Measurements from ENCODE around the gene FABP1. TPM values are rescaled to one million over a fixed set of nuclear protein-coding genes. Genes with fewer than 3 reads are reported as not detected.

Gene FABP1
- total RNA-seq, 2 donors from 2014 or later = not detected

GRCh38 chr2:88115825-88116518 lies 11.9 kb downstream of the FABP1 start:
- DNase-seq (ENCODE audit: low spot score) (no peak), ATAC-seq (ENCODE audit: insufficient number of reproducible peaks, low FRiP score, low read depth) (no peak)
- TF ChIP-seq, protein P1, sequence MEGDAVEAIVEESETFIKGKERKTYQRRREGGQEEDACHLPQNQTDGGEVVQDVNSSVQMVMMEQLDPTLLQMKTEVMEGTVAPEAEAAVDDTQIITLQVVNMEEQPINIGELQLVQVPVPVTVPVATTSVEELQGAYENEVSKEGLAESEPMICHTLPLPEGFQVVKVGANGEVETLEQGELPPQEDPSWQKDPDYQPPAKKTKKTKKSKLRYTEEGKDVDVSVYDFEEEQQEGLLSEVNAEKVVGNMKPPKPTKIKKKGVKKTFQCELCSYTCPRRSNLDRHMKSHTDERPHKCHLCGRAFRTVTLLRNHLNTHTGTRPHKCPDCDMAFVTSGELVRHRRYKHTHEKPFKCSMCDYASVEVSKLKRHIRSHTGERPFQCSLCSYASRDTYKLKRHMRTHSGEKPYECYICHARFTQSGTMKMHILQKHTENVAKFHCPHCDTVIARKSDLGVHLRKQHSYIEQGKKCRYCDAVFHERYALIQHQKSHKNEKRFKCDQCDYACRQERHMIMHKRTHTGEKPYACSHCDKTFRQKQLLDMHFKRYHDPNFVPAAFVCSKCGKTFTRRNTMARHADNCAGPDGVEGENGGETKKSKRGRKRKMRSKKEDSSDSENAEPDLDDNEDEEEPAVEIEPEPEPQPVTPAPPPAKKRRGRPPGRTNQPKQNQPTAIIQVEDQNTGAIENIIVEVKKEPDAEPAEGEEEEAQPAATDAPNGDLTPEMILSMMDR (IDR thresholded peaks at IDR 0.05) = no peak
- Histone ChIP-seq H3K4me1 (ENCODE audit: control insufficient read depth in 1 of 2, low read depth in 2 of 2) (no peaks in the 10 kb centered on the region), H3K27ac (no peak overlapping the region), H3K36me3 (no peaks in the 10 kb centered on the region), H3K4me3 (no peak overlapping the region), H3K9me3 (no peaks in the 10 kb centered on the region), H3K27me3 (replicated peaks; ENCODE audit: insufficient read depth) (no peaks in the 10 kb centered on the region)

GRCh38 chr2:88114889-88115288 lies 13.0 kb downstream of the FABP1 start:
- TF ChIP-seq, protein P1 (IDR thresholded peaks at IDR 0.05) = no peak
- no peak for DNase-seq (ENCODE audit: low spot score)
- Histone ChIP-seq H3K9me3 (no peaks in the 10 kb centered on the region), H3K36me3 (no peaks in the 10 kb centered on the region), H3K4me1 (ENCODE audit: control insufficient read depth in 1 of 2, low read depth in 2 of 2) (no peaks in the 10 kb centered on the region), H3K27me3 (replicated peaks; ENCODE audit: insufficient read depth) (no peaks in the 10 kb centered on the region), H3K4me3 (no peak overlapping the region), H3K27ac (no peak overlapping the region)
- no peak for ATAC-seq (ENCODE audit: insufficient number of reproducible peaks, low FRiP score, low read depth)

DNA sequence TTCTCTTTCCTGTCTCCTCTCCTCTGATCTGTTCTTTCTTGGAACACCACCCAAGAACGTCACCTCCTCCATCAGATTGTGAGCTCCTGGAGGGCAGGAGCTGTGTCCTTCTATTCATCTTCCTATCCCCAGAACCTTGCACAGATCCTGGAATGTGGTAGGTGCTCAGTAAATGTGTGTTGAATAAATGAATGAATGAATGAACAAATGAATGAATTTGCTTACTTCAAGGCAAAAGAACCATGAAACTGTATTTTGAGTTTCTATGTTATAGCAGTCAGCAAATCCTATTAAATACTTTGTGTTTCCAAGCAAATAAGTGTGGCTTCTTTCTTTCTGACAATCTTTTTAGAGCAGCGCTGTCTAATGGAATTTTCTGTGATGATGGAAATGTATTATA lies 14.8 kb downstream of the FABP1 start:
- DNase-seq (ENCODE audit: low spot score) (no peak), ATAC-seq (ENCODE audit: insufficient number of reproducible peaks, low FRiP score, low read depth) (no peak)
- Histone ChIP-seq H3K9me3 (no peaks in the 10 kb centered on the region), H3K27ac (no peak overlapping the region), H3K4me3 (no peak overlapping the region), H3K36me3 (no peaks in the 10 kb centered on the region), H3K27me3 (replicated peaks; ENCODE audit: insufficient read depth) (no peaks in the 10 kb centered on the region), H3K4me1 (ENCODE audit: control insufficient read depth in 1 of 2, low read depth in 2 of 2) (no peaks in the 10 kb centered on the region)
- TF ChIP-seq, protein P1 (IDR thresholded peaks at IDR 0.05) = no peak

- ATAC-seq (ENCODE audit: insufficient number of reproducible peaks, low FRiP score, low read depth) = no peak
- no peaks in the 10 kb centered on the region for H3K9me3 ChIP-seq
- H3K27me3 ChIP-seq (replicated peaks; ENCODE audit: insufficient read depth) = no peaks in the 10 kb centered on the region
- H3K27ac ChIP-seq = no peak overlapping the region
- no peak overlapping the region for H3K4me3 ChIP-seq
- no peak for DNase-seq (ENCODE audit: low spot score)
- no peaks in the 10 kb centered on the region for H3K36me3 ChIP-seq
- TF ChIP-seq, protein P1 (IDR thresholded peaks at IDR 0.05) = no peak
- no peaks in the 10 kb centered on the region for H3K4me1 ChIP-seq (ENCODE audit: control insufficient read depth in 1 of 2, low read depth in 2 of 2)
These were observed 17.0 kb downstream of the FABP1 start for GRCh38 chr2:88110830-88111229.

GRCh38 chr2:88108796-88109195 lies 19.1 kb downstream of the FABP1 start:
- H3K27ac ChIP-seq = no peak overlapping the region
- TF ChIP-seq, protein P1 (IDR thresholded peaks at IDR 0.05) = no peak
- no peak for DNase-seq (ENCODE audit: low spot score)
- no peaks in the 10 kb centered on the region for H3K27me3 ChIP-seq (replicated peaks; ENCODE audit: insufficient read depth)
- H3K9me3 ChIP-seq = no peaks in the 10 kb centered on the region
- no peaks in the 10 kb centered on the region for H3K36me3 ChIP-seq
- H3K4me1 ChIP-seq (ENCODE audit: control insufficient read depth in 1 of 2, low read depth in 2 of 2) = no peaks in the 10 kb centered on the region
- no peak overlapping the region for H3K4me3 ChIP-seq
- no peak for ATAC-seq (ENCODE audit: insufficient number of reproducible peaks, low FRiP score, low read depth)

All from thoracic aorta (tissue), 2 donors.